HEK293 (cell line): Measurements from ENCODE around the gene SLC38A10.

Experiments used
- CTCF ChIA-PET: fragments of 350-600 bp; formaldehyde crosslinking; extraction: SDS; loops from one replicate; lab custom pipeline; 2021; ENCODE audit warnings: antibody characterized with exemption; lab: Yijun Ruan, JAX
- POLR2A ChIA-PET: fragments of 300-600 bp; formaldehyde crosslinking; extraction: SDS; loops from one replicate; lab custom pipeline; 2020; ENCODE audit warnings: antibody characterized with exemption, inconsistent platforms; lab: Yijun Ruan, JAX
- H3K27ac ChIP-seq: fragments of 200-500 bp; sonication (Bioruptor generic); 2 replicates; pipeline ENCODE4 v1.5.1; 2014; ENCODE audit warnings: low read depth, low read length, control low read depth, inconsistent platforms; ENCODE audit errors: extremely low read depth
- H3K36me3 ChIP-seq, 2 experiments: fragments of 200-500 bp in 1 of 2; sonication (Bioruptor generic) in 1 of 2; 1 replicate in 1 of 2; 2 replicates in 1 of 2; pipeline ENCODE4 v1.5.1; 2014 to 2017; ENCODE audit warnings: inconsistent platforms in 2 of 2, low read length in 2 of 2; ENCODE audit not compliant: control insufficient read depth in 2 of 2, insufficient read depth in 1 of 2
- H3K4me1 ChIP-seq: fragments of 200-500 bp; sonication (Bioruptor generic); 2 replicates; pipeline ENCODE4 v1.5.1; 2014; ENCODE audit warnings: mild to moderate bottlenecking, low read length, inconsistent platforms; ENCODE audit not compliant: control insufficient read depth, insufficient read depth
- H3K4me3 ChIP-seq: 2 replicates; pipeline ENCODE4 v1.5.1; 2011; ENCODE audit warnings: low read depth, mild to moderate bottlenecking, control low read depth, low read length, moderate library complexity
- H3K9me3 ChIP-seq: fragments of 200-500 bp; sonication (Bioruptor generic); 2 replicates; pipeline ENCODE4 v1.5.1; 2014; ENCODE audit warnings: low read depth, low read length, inconsistent platforms; ENCODE audit not compliant: control insufficient read depth, insufficient read depth
- GLIS1 ChIP-seq: fragments of 450-650 bp; formaldehyde crosslinking; IDR thresholded peaks from 2 replicates; pipeline ENCODE4 v1.5.1; 2016; ENCODE audit warnings: missing biosample characterization, missing genetic modification characterization
- KLF16 ChIP-seq: fragments of 450-650 bp; formaldehyde crosslinking; IDR thresholded peaks from 2 replicates; pipeline ENCODE4 v1.5.1; 2017; ENCODE audit warnings: missing biosample characterization, missing genetic modification characterization
- KLF8 ChIP-seq: fragments of 450-650 bp; formaldehyde crosslinking; IDR thresholded peaks from 2 replicates; pipeline ENCODE4 v1.5.1; 2016; ENCODE audit warnings: missing biosample characterization, missing genetic modification characterization
- ZBTB8A ChIP-seq: fragments of 450-650 bp; formaldehyde crosslinking; IDR thresholded peaks from 2 replicates; pipeline ENCODE4 v1.5.1; 2016; ENCODE audit warnings: missing biosample characterization, missing genetic modification characterization
- ZNF146 ChIP-seq: fragments of 450-650 bp; formaldehyde crosslinking; IDR thresholded peaks from 2 replicates; pipeline ENCODE4 v1.5.1; 2016; ENCODE audit warnings: missing biosample characterization, missing genetic modification characterization
- ZNF558 ChIP-seq: fragments of 450-650 bp; formaldehyde crosslinking; IDR thresholded peaks from 2 replicates; pipeline ENCODE4 v1.5.1; 2016; ENCODE audit warnings: missing biosample characterization, missing genetic modification characterization
- TF ChIP-seq, protein P1 (sequence below): fragments of 450-650 bp; formaldehyde crosslinking; IDR thresholded peaks from 2 replicates; pipeline ENCODE4 v1.5.1; 2016; ENCODE audit warnings: missing biosample characterization, missing genetic modification characterization, low read depth
- TF ChIP-seq, protein P2 (sequence below): fragments of 450-650 bp; formaldehyde crosslinking; IDR thresholded peaks from 2 replicates; pipeline ENCODE4 v1.5.1; 2017; ENCODE audit warnings: missing biosample characterization, missing genetic modification characterization
- TF ChIP-seq, protein P3 (sequence below): fragments of 450-650 bp; formaldehyde crosslinking; IDR thresholded peaks from 2 replicates; pipeline ENCODE4 v1.5.1; 2016; ENCODE audit warnings: missing biosample characterization, missing genetic modification characterization
- TF ChIP-seq, protein P4 (sequence below): fragments of 450-650 bp; formaldehyde crosslinking; IDR thresholded peaks from 2 replicates; pipeline ENCODE4 v1.5.1; 2016; ENCODE audit warnings: missing biosample characterization, missing genetic modification characterization
- TF ChIP-seq, protein P5 (sequence below): fragments of 450-650 bp; formaldehyde crosslinking; IDR thresholded peaks from 2 replicates; pipeline ENCODE4 v1.5.1; 2016; ENCODE audit warnings: missing biosample characterization, missing genetic modification characterization, borderline replicate concordance

Gene SLC38A10

DNA sequence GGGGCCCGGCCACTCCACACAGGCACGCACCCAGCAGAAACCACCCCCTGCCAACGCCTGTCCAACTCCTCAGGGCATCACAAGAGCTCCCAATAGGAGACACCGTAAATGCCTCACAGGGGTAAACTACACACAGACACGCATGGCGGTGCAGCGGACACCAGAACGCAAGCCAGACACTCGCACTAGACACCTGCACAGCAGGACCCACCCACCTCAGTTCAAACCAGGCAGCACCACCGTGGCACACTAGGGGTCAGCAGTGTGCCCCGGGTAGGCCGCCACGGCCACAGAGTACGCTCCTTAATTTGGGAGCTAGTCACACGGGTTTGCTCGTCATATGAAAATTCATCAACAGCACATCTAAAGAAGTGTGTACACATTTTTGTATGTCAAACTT is 3.4 kb downstream of the SLC38A10 start (continued):
- TF ChIP-seq, protein P1, sequence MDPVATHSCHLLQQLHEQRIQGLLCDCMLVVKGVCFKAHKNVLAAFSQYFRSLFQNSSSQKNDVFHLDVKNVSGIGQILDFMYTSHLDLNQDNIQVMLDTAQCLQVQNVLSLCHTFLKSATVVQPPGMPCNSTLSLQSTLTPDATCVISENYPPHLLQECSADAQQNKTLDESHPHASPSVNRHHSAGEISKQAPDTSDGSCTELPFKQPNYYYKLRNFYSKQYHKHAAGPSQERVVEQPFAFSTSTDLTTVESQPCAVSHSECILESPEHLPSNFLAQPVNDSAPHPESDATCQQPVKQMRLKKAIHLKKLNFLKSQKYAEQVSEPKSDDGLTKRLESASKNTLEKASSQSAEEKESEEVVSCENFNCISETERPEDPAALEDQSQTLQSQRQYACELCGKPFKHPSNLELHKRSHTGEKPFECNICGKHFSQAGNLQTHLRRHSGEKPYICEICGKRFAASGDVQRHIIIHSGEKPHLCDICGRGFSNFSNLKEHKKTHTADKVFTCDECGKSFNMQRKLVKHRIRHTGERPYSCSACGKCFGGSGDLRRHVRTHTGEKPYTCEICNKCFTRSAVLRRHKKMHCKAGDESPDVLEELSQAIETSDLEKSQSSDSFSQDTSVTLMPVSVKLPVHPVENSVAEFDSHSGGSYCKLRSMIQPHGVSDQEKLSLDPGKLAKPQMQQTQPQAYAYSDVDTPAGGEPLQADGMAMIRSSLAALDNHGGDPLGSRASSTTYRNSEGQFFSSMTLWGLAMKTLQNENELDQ: no peak
- TF ChIP-seq ZNF558 (tag by site-specific recombination) (no peak), ZBTB8A (tag by site-specific recombination) (0 out of 2 replicates have a peak, but pooled peaks have one; percentile 13), KLF16 (tag by site-specific recombination) (0 out of 2 replicates have a peak, but pooled peaks have one; percentile 21), KLF8 (tag by site-specific recombination) (peak; percentile 39; the same call in 1 of the 2 replicates)
- TF ChIP-seq, protein P2, sequence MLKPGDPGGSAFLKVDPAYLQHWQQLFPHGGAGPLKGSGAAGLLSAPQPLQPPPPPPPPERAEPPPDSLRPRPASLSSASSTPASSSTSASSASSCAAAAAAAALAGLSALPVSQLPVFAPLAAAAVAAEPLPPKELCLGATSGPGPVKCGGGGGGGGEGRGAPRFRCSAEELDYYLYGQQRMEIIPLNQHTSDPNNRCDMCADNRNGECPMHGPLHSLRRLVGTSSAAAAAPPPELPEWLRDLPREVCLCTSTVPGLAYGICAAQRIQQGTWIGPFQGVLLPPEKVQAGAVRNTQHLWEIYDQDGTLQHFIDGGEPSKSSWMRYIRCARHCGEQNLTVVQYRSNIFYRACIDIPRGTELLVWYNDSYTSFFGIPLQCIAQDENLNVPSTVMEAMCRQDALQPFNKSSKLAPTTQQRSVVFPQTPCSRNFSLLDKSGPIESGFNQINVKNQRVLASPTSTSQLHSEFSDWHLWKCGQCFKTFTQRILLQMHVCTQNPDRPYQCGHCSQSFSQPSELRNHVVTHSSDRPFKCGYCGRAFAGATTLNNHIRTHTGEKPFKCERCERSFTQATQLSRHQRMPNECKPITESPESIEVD (tag by site-specific recombination): no peak
- TF ChIP-seq, protein P3, sequence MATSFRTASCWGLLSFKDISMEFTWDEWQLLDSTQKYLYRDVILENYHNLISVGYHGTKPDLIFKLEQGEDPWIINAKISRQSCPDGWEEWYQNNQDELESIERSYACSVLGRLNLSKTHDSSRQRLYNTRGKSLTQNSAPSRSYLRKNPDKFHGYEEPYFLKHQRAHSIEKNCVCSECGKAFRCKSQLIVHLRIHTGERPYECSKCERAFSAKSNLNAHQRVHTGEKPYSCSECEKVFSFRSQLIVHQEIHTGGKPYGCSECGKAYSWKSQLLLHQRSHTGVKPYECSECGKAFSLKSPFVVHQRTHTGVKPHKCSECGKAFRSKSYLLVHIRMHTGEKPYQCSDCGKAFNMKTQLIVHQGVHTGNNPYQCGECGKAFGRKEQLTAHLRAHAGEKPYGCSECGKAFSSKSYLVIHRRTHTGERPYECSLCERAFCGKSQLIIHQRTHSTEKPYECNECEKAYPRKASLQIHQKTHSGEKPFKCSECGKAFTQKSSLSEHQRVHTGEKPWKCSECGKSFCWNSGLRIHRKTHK (tag by site-specific recombination): no peak
- TF ChIP-seq, protein P4, sequence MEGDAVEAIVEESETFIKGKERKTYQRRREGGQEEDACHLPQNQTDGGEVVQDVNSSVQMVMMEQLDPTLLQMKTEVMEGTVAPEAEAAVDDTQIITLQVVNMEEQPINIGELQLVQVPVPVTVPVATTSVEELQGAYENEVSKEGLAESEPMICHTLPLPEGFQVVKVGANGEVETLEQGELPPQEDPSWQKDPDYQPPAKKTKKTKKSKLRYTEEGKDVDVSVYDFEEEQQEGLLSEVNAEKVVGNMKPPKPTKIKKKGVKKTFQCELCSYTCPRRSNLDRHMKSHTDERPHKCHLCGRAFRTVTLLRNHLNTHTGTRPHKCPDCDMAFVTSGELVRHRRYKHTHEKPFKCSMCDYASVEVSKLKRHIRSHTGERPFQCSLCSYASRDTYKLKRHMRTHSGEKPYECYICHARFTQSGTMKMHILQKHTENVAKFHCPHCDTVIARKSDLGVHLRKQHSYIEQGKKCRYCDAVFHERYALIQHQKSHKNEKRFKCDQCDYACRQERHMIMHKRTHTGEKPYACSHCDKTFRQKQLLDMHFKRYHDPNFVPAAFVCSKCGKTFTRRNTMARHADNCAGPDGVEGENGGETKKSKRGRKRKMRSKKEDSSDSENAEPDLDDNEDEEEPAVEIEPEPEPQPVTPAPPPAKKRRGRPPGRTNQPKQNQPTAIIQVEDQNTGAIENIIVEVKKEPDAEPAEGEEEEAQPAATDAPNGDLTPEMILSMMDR (tag by site-specific recombination): peak; percentile 47
- TF ChIP-seq, protein P5, sequence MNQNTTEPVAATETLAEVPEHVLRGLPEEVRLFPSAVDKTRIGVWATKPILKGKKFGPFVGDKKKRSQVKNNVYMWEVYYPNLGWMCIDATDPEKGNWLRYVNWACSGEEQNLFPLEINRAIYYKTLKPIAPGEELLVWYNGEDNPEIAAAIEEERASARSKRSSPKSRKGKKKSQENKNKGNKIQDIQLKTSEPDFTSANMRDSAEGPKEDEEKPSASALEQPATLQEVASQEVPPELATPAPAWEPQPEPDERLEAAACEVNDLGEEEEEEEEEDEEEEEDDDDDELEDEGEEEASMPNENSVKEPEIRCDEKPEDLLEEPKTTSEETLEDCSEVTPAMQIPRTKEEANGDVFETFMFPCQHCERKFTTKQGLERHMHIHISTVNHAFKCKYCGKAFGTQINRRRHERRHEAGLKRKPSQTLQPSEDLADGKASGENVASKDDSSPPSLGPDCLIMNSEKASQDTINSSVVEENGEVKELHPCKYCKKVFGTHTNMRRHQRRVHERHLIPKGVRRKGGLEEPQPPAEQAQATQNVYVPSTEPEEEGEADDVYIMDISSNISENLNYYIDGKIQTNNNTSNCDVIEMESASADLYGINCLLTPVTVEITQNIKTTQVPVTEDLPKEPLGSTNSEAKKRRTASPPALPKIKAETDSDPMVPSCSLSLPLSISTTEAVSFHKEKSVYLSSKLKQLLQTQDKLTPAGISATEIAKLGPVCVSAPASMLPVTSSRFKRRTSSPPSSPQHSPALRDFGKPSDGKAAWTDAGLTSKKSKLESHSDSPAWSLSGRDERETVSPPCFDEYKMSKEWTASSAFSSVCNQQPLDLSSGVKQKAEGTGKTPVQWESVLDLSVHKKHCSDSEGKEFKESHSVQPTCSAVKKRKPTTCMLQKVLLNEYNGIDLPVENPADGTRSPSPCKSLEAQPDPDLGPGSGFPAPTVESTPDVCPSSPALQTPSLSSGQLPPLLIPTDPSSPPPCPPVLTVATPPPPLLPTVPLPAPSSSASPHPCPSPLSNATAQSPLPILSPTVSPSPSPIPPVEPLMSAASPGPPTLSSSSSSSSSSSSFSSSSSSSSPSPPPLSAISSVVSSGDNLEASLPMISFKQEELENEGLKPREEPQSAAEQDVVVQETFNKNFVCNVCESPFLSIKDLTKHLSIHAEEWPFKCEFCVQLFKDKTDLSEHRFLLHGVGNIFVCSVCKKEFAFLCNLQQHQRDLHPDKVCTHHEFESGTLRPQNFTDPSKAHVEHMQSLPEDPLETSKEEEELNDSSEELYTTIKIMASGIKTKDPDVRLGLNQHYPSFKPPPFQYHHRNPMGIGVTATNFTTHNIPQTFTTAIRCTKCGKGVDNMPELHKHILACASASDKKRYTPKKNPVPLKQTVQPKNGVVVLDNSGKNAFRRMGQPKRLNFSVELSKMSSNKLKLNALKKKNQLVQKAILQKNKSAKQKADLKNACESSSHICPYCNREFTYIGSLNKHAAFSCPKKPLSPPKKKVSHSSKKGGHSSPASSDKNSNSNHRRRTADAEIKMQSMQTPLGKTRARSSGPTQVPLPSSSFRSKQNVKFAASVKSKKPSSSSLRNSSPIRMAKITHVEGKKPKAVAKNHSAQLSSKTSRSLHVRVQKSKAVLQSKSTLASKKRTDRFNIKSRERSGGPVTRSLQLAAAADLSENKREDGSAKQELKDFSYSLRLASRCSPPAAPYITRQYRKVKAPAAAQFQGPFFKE (tag by site-specific recombination): no peak

DNA sequence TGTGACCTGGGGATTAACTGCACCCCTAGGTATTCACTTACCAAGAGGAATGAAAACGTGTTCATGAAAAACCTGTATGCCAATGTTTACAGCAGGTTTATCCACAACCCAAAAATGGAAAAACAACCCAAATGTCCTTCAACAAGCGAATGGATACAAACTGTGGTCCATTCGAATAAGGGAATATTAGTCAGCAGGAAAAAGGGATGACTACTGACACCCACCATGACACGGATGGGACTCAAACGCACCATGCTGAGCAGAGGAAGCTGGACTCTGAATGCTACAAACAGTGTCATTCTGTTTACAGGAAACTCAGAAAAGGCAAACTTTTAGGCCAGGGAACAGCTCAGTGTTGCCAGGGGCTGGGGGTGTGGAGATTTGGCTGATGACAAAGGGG is 4.9 kb downstream of the SLC38A10 start:
- Histone ChIP-seq H3K36me3 (peaks cover 8 to 50% of the 10 kb centered on the region in 2 experiments; a peak in 2 of 3 replicates), H3K27ac (no peak overlapping the region), H3K9me3 (no peaks in the 10 kb centered on the region), H3K4me3 (no peak overlapping the region), H3K4me1 (no peaks in the 10 kb centered on the region; the same call in 1 of the 2 replicates)
- POLR2A ChIA-PET: no interaction called here
- TF ChIP-seq ZNF146 (tag by site-specific recombination) (peak; percentile 95), GLIS1 (tag by site-specific recombination) (no peak)
- CTCF ChIA-PET: interaction anchor here (0.5 to 2.5 kb wide), 6 partner anchors 9 to 195 kb away, joined by 3 to 10 read pairs (median 4); no protein-coding TSS in a partner anchor
